Stimulated activated CD8-positive, alpha-beta memory T cell treated with anti-CD3 and anti-CD28 coated beads, Interleukin-7, amount 100 ng/mL, for 1 hour (primary cell): ENCODE results near the gene FAM83E.

Experiments
- DNase-seq, 2 donors: peaks; one replicate each; pipeline ENCODE4 v3.0.0-alpha.2; 2020; ENCODE audit warnings: low read depth in 2 of 2

Gene FAM83E

DNA sequence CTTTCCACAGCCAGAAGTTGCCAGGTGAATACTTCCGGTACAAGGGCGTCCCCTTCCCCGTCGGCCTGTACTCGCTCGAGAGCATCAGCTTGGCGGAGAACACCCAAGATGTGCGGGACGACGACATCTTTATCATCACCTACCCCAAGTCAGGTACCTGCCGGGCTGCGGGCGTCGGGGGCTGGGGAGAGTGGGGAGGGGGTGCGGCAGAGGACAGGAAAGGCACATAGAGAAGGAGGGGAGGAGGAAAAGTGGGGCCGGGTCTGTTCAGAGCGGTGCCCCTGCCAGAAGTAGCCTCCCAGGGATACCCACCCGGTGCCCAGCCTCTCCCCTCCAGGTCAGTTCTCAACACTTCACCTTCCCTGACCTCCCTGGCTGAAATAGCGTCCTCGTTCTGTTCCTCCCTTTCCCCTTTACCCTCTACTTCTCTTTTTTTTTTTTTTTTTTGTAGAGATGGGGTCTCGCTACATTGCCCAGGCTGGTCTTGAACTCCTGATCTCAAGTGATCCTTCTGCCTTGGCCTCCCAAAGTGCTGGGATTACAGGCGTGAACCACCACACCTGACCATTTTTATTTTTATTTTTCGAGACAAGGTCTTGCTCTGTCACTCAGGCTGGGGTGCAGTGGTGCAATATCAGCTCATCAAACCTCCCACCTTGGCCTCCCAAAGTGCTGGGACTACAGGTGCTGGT lies 38.8 kb downstream of the FAM83E start:
- DNase-seq = no peak

DNA sequence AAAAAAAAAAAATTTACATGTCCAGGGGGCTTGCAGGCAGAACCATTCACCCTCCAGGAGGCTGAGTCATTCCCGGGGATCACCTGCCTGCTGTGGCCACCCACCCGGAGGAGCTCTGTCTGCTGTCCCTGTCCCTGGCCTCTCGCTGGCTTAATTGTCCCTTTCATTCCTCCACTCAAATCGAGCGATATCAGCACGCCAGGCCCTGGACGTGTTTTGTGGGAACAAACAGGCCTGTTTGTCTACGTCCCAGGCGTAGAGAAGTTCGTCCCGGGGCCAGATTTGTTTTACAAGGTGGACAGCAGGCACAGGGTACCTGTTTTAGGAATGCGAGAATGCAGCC lies 41.7 kb downstream of the FAM83E start:
- DNase-seq = no peak

DNA sequence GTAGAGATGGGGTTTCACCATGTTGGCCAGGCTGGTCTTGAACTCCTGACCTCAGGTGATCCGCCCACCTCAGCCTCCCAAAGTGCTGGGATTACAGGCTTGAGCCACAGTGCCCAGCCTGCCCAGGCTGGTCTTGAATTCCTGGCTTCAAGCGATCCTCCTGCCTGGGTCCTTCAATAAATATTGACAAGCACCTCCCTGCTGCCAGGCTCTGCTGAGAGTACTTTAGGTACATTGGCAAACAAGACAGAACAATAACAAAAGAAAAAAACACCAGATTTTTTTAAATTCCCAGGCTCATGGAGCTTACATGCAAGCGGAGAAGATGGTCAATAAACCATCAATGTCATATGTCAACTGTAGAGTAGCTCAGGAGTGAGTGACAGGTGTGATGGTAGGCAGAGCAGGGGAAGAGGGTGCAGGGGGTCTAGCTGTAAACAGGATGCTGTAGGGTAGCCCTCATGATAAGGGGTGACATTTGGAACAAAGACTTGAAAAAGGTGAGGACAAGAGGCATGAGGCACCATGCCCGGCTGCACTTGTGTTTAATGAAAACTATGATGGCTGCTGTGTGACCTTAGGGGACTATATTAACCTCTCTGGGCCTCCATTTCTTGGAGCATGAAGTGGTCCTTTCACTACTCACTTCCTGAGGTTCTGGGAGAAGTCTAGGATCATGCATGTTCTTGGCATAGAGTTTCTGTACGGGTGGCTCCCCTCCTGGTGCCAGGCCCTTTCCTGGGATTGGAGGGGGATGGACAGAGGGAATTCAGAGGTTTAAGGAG lies 43.3 kb downstream of the FAM83E start:
- no peak for DNase-seq

DNA sequence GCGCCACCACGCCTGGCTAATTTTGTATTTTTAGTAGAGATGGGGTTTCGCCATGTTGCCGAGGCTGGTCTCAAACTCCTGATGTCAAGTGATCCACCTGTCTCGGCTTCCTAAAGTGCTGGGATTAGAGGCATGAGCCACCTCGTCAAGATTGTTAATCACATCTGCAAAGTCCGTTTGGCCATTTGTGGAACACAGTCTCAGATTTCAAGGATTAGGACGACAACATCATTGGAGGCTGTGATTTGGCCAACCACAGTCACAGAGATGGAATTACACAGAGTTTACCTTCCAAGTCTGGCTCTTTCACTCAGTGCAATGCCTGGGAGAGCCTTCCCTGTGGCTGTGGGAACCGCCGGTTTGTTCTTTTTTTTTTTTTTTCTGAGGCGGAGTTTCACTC lies 45.1 kb downstream of the FAM83E start:
- DNase-seq = no peak

DNA sequence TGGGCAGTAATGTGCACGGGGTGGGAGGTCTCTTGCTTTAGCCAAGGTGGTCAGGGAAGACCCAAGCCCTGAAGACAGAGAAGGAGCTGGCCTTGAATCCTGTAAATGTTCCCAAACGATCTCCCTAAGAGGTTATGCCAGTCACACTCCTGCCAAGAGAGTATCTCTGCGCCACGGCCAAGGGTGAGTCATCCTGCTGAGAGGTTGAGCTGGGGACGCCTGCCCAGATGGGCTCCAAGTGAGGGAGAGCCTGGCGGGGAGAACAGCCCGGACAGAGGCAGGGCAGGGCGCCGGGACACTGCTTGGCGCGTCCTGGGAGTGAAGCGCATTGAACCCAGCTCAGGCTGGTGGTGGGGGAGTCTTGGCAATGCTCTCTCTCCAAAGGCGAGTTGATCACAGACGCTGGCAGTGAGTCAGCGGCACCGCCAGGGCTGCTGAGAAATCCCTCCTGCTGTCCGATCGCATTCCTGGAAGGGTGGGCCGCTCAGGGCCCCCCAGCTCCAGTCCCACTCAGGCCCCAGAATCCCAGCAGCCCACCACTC lies 46.5 kb downstream of the FAM83E start:
- no peak for DNase-seq

DNA sequence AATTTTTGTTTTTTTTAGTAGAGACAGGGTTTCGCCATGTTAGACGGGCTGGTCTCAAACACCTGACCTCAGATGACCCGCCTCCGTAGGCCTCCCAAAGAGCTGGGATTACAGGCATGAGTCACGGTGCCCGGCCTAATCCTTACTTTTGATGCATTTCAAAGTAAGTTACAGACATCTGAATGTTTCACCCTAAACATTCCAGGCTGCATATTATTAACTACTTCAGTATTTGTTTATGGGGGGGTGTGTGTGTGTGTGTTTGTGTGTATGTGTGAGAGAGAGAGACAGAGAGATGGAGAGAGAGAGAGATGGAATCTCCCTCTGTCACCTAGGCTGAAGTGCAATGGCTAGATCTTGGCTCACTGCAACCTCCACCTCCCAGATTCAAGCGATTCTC lies 49.8 kb downstream of the FAM83E start:
- DNase-seq = no peak
